Measurements from ENCODE around the gene NQO2.

- TF ChIP-seq EZH2phosphoT487 (IDR thresholded peaks at IDR 0.05; ENCODE audit: low read depth, severe bottlenecking, unreplicated experiment) (no peak), CTCF (IDR thresholded peaks at IDR 0.05; ENCODE audit: poor library complexity) (peak; percentile 3), EZH2 (IDR thresholded peaks at IDR 0.05; ENCODE audit: borderline replicate concordance) (no peak)
Measured at GRCh38 chr6:3063733-3064700, 64.3 kb downstream of the NQO2 start.

Measured in hepatocyte (in vitro differentiated cells).